DOHH2 (cell line): ENCODE results near the gene UVRAG.

ENCODE experiments used
- CTCF ChIP-seq: fragments of 200-600 bp; sonication (generic); IDR thresholded peaks from one replicate; pipeline ENCODE4 v1.5.1; 2014; ENCODE audit warnings: antibody characterized with exemption, mild to moderate bottlenecking, low read depth, low read length; ENCODE audit not compliant: poor library complexity, severe bottlenecking
- EZH2phosphoT487 ChIP-seq: fragments of 200-600 bp; sonication (generic); IDR thresholded peaks from 2 replicates; pipeline ENCODE4 v1.6.1; 2017; ENCODE audit warnings: borderline replicate concordance, mild to moderate bottlenecking, antibody characterized with exemption, low read length, moderate library complexity, mixed read lengths

- TF ChIP-seq CTCF (no peak), EZH2phosphoT487 (no peak)
Observed at GRCh38 chr11:75869661-75870455, 54.8 kb downstream of the UVRAG start.
